ENCODE results near the gene TRAF2. TPM values are rescaled to one million over a fixed set of nuclear protein-coding genes. Genes with fewer than 3 reads are reported as not detected.

Gene TRAF2
- total and polyA plus RNA-seq, 9 of the 15 experiments (the other 6 are each of a cell fraction or from before 2014, with no cell fraction given), result 0.24 to 45.2 (median 18.0) TPM

GRCh38 chr9:136969150-136969549 is 82.8 kb downstream of the TRAF2 start (continued):
- TF ChIP-seq PATZ1 (CRISPR knock-in tag; IDR thresholded peaks at IDR 0.05; ENCODE audit: borderline replicate concordance) (no peak), TSC22D4 (tag; IDR thresholded peaks at IDR 0.05) (no peak), KLF1 (tag; IDR thresholded peaks at IDR 0.05) (no peak), ARHGAP35 (IDR thresholded peaks at IDR 0.05; ENCODE audit: partially characterized antibody) (no peak)

- Histone ChIP-seq H3K9me1 (ENCODE audit: control insufficient read depth, insufficient read depth, low read length) (no peaks in the 10 kb centered on the region), H3K9ac (ENCODE audit: insufficient read depth in 1 of 2, low read depth in 2 of 2, low read length in 2 of 2) (peak overlapping the region in 1 of 2 experiments; percentile 35; a peak in 1 of 4 replicates), H3K4me3 (no peak overlapping the region), H3K4me2 (ENCODE audit: insufficient read depth, low read length) (no peak overlapping the region), H3K9me3 (replicated peaks; ENCODE audit: control insufficient read depth, insufficient read depth, low read depth, low read length) (no peaks in the 10 kb centered on the region), H2AFZ (ENCODE audit: low read depth, low read length) (no peak overlapping the region), H3K27ac (ENCODE audit: extremely low read depth, low read depth, low read length) (no peak overlapping the region), H3K79me2 (ENCODE audit: control insufficient read depth, insufficient read depth, low read length) (no peaks in the 10 kb centered on the region), H3K27me3 (ENCODE audit: control insufficient read depth in 2 of 2, insufficient read depth in 2 of 2, low read length in 2 of 2) (no peaks in the 10 kb centered on the region), H3K36me3 (ENCODE audit: control insufficient read depth, insufficient read depth, low read length) (no peaks in the 10 kb centered on the region), H3K4me1 (replicated peaks in 1 of 2; ENCODE audit: control insufficient read depth in 2 of 2, insufficient read depth in 2 of 2, low read length in 2 of 2) (peaks cover 10 to 76% of the 10 kb centered on the region in 2 experiments; a peak in 4 of 5 replicates), H4K20me1 (replicated peaks; ENCODE audit: control insufficient read depth, insufficient read depth, low read length) (no peaks in the 10 kb centered on the region)
- TF ChIP-seq NCOA6 (IDR thresholded peaks at IDR 0.05) (no peak), ZBTB7A (IDR thresholded peaks at IDR 0.05; ENCODE audit: borderline replicate concordance, control insufficient read depth, low read depth, low read length) (peak; percentile 19; the same call in 1 of the 2 replicates)
- in situ Hi-C loops (cut with MboI), result no loop called here
- no TSS peak for BruUV-seq (replicated peaks)
- DNase-seq (ENCODE audit: extremely low read depth in 1 of 4, low spot score in 3 of 4) (no peak), FAIRE-seq (no peak), ATAC-seq (no peak)
- WGBS (ENCODE audit: insufficient coverage, low coverage, missing lambda C conversion rate), result no CpG with 5 or more reads among the region's 5 CpGs
- intact Hi-C loops (cut with micrococcal nuclease), result no loop called here
- POLR2A ChIA-PET, result interaction anchor here (0.7 to 0.9 kb wide), 2 partner anchors 9 to 646 kb away, joined by 3 to 4 read pairs; no protein-coding TSS in a partner anchor
- CTCF ChIA-PET (ENCODE audit: low intra/inter-chr PET ratio), result no interaction called here
These were observed 83.5 kb downstream of the TRAF2 start for GRCh38 chr9:136969774-136970173.
